Sigmoid colon (tissue), 7 donors: Measurements from ENCODE around the gene PAX5. TPM values are rescaled to one million over a fixed set of nuclear protein-coding genes. Genes with fewer than 3 reads are reported as not detected.

ENCODE experiments used
- DNase-seq: peaks from one replicate; pipeline ENCODE4 v3.0.0-alpha.2; 2019
- H3K27ac ChIP-seq, 4 donors: fragments of 200-600 bp; sonication (generic); one replicate each; pipeline ENCODE4 v1.5.1; 2016 to 2019; ENCODE audit warnings: mild to moderate bottlenecking in 1 of 4
- H3K27me3 ChIP-seq, 3 donors: fragments of 200-600 bp; sonication (generic); one replicate each; pipeline ENCODE4 v1.5.1; 2019; ENCODE audit warnings: mild to moderate bottlenecking in 1 of 3
- H3K36me3 ChIP-seq, 4 donors: fragments of 200-600 bp; sonication (generic); one replicate each; pipeline ENCODE4 v1.5.1; 2016 to 2019
- H3K4me1 ChIP-seq, 4 donors: fragments of 200-600 bp; sonication (generic); one replicate each; pipeline ENCODE4 v1.5.1; 2017 to 2019
- H3K4me3 ChIP-seq, 4 donors: fragments of 200-600 bp; sonication (generic); one replicate each; pipeline ENCODE4 v1.5.1; 2017 to 2019; ENCODE audit warnings: mild to moderate bottlenecking in 2 of 4, moderate library complexity in 1 of 4
- H3K9me3 ChIP-seq, 4 donors: fragments of 200-600 bp in 3 of 4; sonication (generic) in 3 of 4; one replicate each; pipeline versions ENCODE4 v1.5.1 to v1.6.1; 2013 to 2019
- CTCF ChIP-seq, 4 experiments: fragments of 450-650 bp in 3 of 4; fragments of 200-600 bp in 1 of 4; IDR thresholded peaks; one replicate each; pipeline ENCODE4 v1.5.1; 2016 to 2019; ENCODE audit warnings: antibody characterized with exemption in 4 of 4, mild to moderate bottlenecking in 3 of 4, moderate library complexity in 2 of 4
- EP300 ChIP-seq, 4 donors: sonication (generic); formaldehyde crosslinking; IDR thresholded peaks; one replicate each; pipeline ENCODE4 v1.6.1; 2017; ENCODE audit warnings: antibody characterized with exemption in 4 of 4
- POLR2A ChIP-seq, 2 donors: fragments of 450-650 bp; IDR thresholded peaks; one replicate each; pipeline ENCODE4 v1.6.1; 2016; ENCODE audit warnings: antibody characterized with exemption in 2 of 2, mild to moderate bottlenecking in 2 of 2, moderate library complexity in 2 of 2
- POLR2AphosphoS5 ChIP-seq, 4 donors: sonication (generic); formaldehyde crosslinking; IDR thresholded peaks; one replicate each; pipeline ENCODE4 v1.6.1; 2017; ENCODE audit warnings: antibody characterized with exemption in 4 of 4
- WGBS, 2 donors: extraction: QIAGEN DNeasy Blood & Tissue Kit; methylation state at CpG; one replicate each; pipeline ENCODE4 v1.1.7; 2013; 5-methylcytosine and 5-hydroxymethylcytosine counted together
- intact Hi-C: fragments of 100-400 bp; cut with DNase I; formaldehyde crosslinking; loops from one replicate; pipeline ENCODE4 v1.15.1; 2023
- polyA plus RNA-seq, 3 donors: library from polyadenylated mRNA; stranded (reverse); fragments of 200-250 nt; gene quantifications; one replicate each; pipeline ENCODE4 v1.2.3, GENCODE V29; 2013
- total RNA-seq, 4 donors: library from RNA; depleted of rRNA; stranded (reverse); fragments of >200 nt; gene quantifications; one replicate each; pipeline ENCODE4 v1.1.0, GENCODE V29; 2016
- donor health status: healthy with polysubstance abuse.
- donor health status: Bipolar disorder and iron deficiency.
- donor health status: healthy.

Gene PAX5
- total and polyA plus RNA-seq, 7 donors = under 0.01 to 20.1 (median 0.23) TPM; not detected in 4

- no peak for DNase-seq
- TF ChIP-seq CTCF (IDR thresholded peaks at IDR 0.05) = no peak
- TF ChIP-seq POLR2AphosphoS5 (IDR thresholded peaks at IDR 0.05) = no peak
- no peak for TF ChIP-seq POLR2A (IDR thresholded peaks at IDR 0.05)
- no peak for TF ChIP-seq EP300 (IDR thresholded peaks at IDR 0.05)
- H3K4me1 ChIP-seq = no peaks in the 10 kb centered on the region
- H3K4me3 ChIP-seq = no peak overlapping the region
- peaks cover 0 to 27% (median 0%) of the 10 kb centered on the region in 3 donors for H3K27me3 ChIP-seq
- no peaks in the 10 kb centered on the region for H3K9me3 ChIP-seq
- 53 to 64% methylated on average over 15 of the region's 15 CpGs for WGBS, 2 donors
- intact Hi-C loops = loop anchor here (10.0 kb wide), 1 partner anchor 72 kb away; no protein-coding TSS in a partner anchor
- H3K36me3 ChIP-seq = no peaks in the 10 kb centered on the region
- H3K27ac ChIP-seq = no peak overlapping the region
These were observed 231.7 kb downstream of the PAX5 start for GRCh38 chr9:36802201-36802920.

- TF ChIP-seq POLR2AphosphoS5 (IDR thresholded peaks at IDR 0.05) (no peak), EP300 (IDR thresholded peaks at IDR 0.05) (no peak), POLR2A (IDR thresholded peaks at IDR 0.05) (no peak), CTCF (IDR thresholded peaks at IDR 0.05) (no peak)
- no peaks in the 10 kb centered on the region for H3K36me3 ChIP-seq
- H3K4me3 ChIP-seq = no peak overlapping the region
- no peak for DNase-seq
- peaks cover 0 to 27% (median 0%) of the 10 kb centered on the region in 3 donors for H3K27me3 ChIP-seq
- no peaks in the 10 kb centered on the region for H3K9me3 ChIP-seq
- intact Hi-C loops = loop anchor here (10.0 kb wide), 1 partner anchor 74 kb away; no protein-coding TSS in a partner anchor
- no peaks in the 10 kb centered on the region for H3K4me1 ChIP-seq
- no peak overlapping the region for H3K27ac ChIP-seq
- WGBS, 2 donors = 66 to 80% methylated on average over 3 of the region's 3 CpGs
These were observed 233.6 kb downstream of the PAX5 start for GRCh38 chr9:36800455-36800854.

GRCh38 chr9:36798350-36799065 lies 235.6 kb downstream of the PAX5 start:
- no peak for DNase-seq
- Histone ChIP-seq H3K4me1 (no peaks in the 10 kb centered on the region), H3K27ac (no peak overlapping the region), H3K4me3 (no peak overlapping the region), H3K36me3 (no peaks in the 10 kb centered on the region), H3K9me3 (peaks cover 0 to 3% (median under 1%) of the 10 kb centered on the region in 4 donors), H3K27me3 (peaks cover 0 to 26% (median 0%) of the 10 kb centered on the region in 3 donors)
- 65 to 71% methylated on average over 6 of the region's 6 CpGs for WGBS, 2 donors
- TF ChIP-seq POLR2A (IDR thresholded peaks at IDR 0.05) = no peak
- TF ChIP-seq POLR2AphosphoS5 (IDR thresholded peaks at IDR 0.05) = no peak
- no peak for TF ChIP-seq CTCF (IDR thresholded peaks at IDR 0.05)
- TF ChIP-seq EP300 (IDR thresholded peaks at IDR 0.05) = no peak
- intact Hi-C loops = no loop called here

- peaks cover 0 to 18% (median 0%) of the 10 kb centered on the region in 3 donors for H3K27me3 ChIP-seq
- no peaks in the 10 kb centered on the region for H3K4me1 ChIP-seq
- H3K36me3 ChIP-seq = no peaks in the 10 kb centered on the region
- peaks cover 0 to 8% (median 3%) of the 10 kb centered on the region in 4 donors for H3K9me3 ChIP-seq
- intact Hi-C loops = no loop called here
- no peak overlapping the region for H3K27ac ChIP-seq
- TF ChIP-seq CTCF (IDR thresholded peaks at IDR 0.05) (no peak), POLR2A (IDR thresholded peaks at IDR 0.05) (no peak), EP300 (IDR thresholded peaks at IDR 0.05) (no peak), POLR2AphosphoS5 (IDR thresholded peaks at IDR 0.05) (no peak)
- no peak overlapping the region for H3K4me3 ChIP-seq
- 88 to 92% methylated on average over 17 of the region's 17 CpGs for WGBS, 2 donors
- DNase-seq = no peak
These were observed 236.4 kb downstream of the PAX5 start for GRCh38 chr9:36797471-36798220.
